ENCODE measurements around the gene ADORA3.

The ADORA3 gene

GRCh38 chr1:111507411-111508201, 4.2 kb upstream of the ADORA3 start:
- DNase-seq (ENCODE audit: low spot score) = peak; percentile 86

GRCh38 chr1:111506561-111506960, 3.1 kb upstream of the ADORA3 start:
- DNase-seq (ENCODE audit: low spot score) = no peak

DNA sequence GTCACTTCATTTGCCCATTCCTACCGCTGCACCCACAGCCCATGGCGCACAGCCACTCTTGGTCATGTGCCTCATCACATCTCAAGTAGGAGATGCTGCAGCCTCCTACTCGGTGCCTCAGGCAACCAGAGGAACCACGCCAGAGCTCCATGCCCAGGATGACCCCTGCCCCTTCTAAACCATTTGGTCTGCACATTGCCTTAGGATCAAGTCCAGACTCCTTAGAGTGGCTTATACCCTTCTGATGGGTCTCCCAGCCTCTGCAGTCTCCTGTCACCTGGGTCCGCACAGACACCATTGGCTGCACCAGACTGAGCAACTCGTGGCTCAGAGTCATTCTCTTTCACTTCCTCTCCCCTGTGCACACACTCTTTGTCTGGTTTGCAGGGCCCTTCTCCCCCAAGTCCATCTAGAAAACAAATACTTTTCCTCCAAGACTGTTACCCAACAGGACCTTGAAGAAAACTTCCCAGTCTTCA, 2.2 kb upstream of the ADORA3 start:
- peak; percentile 79 for DNase-seq (ENCODE audit: low spot score)

DNA sequence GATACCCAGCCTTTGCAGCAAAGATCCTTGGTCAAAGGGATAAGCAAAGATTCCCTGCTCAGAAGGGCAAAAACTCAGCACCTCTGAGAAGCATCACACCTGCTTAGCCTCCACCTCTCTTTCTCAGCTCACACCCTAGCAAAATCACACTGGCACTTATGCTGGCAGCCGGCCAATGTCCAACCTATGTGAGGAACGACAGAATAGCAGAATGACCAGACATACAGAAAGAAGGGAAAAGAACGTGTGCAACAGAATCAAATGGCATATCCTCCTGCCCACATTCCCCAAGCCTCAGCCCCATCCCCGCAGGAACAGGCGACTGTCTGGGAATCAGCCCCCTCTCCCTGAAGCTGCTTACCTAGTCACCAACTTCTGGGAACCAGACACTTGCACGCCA, 664 bp upstream of the ADORA3 start:
- DNase-seq (ENCODE audit: low spot score) = no peak

DNA sequence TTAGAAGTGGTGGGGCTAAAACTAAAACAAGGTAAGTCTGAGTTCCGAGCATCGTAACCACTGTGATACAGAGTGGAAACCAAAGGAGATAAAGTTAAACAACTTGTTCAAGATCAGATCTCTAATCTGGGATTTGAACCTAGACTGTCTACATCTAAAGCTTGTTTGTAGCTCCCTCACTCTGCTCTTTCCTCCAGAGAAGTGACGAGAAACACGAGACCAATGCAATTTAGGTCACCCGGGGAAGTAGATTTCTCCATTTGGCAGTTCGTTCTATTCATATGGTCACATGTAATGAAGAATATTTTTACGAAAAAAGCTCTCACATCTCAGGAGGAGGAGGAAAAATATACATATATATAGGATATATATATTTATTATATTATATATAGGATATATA, 1.8 kb downstream of the ADORA3 start:
- DNase-seq (ENCODE audit: low spot score) = no peak

GRCh38 chr1:111499026-111499785, 4.2 kb downstream of the ADORA3 start:
- DNase-seq (ENCODE audit: low spot score) = peak; percentile 91

GRCh38 chr1:111497592-111497991, 5.8 kb downstream of the ADORA3 start:
- no peak for DNase-seq (ENCODE audit: low spot score)

- DNase-seq (ENCODE audit: low spot score) = no peak
These were observed 7.0 kb downstream of the ADORA3 start for GRCh38 chr1:111496398-111496797.

- DNase-seq (ENCODE audit: low spot score) = no peak
These were observed 12.4 kb downstream of the ADORA3 start for GRCh38 chr1:111491070-111491469.

DNA sequence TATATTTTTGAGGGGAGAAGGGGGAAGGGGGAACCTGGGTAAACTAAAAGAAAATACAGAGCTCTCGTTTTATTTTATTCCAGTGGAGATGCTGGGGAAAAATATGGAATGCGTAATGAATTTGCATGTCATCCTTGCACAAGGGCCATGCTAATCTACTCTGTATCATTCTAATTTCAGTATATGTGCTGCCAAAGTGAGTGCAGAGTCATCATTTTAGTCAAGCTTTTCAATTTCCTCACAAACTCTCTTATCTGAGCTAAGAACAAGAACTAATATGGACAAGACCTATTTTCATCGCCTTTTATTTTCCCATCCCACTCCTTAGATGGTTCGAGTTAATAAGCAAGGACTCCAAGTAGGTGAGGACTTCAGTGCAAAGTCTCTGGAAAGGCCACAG, 13.2 kb downstream of the ADORA3 start:
- DNase-seq (ENCODE audit: low spot score) = no peak

- peak; percentile 84 for DNase-seq (ENCODE audit: low spot score)
These were observed 13.8 kb downstream of the ADORA3 start for GRCh38 chr1:111489604-111490003.

DNA sequence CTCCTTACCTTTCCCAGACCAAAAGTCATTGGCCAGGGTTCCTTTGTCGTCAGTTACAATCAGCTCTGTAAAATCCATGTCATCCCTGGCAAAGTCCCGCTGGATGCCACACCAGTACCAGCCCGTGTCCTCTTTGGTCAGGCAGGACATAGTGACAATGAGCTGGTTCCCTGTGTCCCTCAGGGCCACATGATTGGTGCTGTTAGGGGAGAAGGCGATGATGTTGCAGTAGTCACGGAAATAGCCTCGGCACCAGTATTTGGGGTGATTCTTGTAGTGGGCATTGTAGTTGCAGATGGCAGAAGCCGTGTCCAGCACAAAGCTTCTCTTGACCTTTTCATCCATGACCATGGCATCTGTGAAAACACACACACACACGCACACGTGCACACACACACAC, 14.8 kb downstream of the ADORA3 start:
- DNase-seq (ENCODE audit: low spot score) = no peak

DNA sequence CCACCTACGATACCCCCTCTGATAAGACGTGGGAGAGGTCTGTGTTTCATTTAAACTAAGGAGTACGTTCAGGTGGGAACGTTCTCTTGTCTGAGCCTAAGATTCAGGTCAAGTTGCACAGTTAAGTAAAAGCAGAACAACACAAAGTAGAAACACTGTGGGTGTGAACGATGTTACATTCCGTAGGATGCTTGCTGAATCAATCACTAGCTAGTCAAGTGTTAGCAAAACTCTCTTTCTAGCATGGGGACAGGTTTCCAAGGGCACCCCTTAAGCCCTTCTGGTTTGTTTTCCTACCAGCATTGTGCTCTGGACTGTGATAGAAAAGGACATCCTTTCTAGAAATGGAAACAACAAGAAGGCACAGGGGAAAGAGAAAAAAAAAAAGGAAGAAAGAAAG, 16.3 kb downstream of the ADORA3 start:
- no peak for DNase-seq (ENCODE audit: low spot score)

DNA sequence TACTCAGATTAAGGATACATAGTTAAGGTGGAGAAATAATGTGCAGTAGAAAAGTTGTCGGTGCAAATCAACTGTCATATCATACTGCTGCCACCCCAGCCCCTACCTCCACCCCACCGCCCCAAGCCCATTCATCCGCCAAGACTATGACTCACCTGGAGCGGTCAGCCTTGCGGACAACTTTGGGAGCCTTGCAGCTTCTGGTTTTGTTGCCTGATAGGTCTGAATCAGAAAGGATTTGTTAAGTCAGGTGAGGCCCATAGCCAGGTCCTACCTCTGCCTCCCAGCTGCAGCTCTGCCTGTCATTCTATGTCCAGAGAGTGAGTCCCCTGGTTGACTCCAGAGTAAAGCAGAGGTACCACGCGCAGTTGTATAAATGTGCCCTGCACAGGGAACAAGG, 17.0 kb downstream of the ADORA3 start:
- no peak for DNase-seq (ENCODE audit: low spot score)

GRCh38 chr1:111484391-111485026, 18.9 kb downstream of the ADORA3 start:
- no peak for DNase-seq (ENCODE audit: low spot score)

DNA sequence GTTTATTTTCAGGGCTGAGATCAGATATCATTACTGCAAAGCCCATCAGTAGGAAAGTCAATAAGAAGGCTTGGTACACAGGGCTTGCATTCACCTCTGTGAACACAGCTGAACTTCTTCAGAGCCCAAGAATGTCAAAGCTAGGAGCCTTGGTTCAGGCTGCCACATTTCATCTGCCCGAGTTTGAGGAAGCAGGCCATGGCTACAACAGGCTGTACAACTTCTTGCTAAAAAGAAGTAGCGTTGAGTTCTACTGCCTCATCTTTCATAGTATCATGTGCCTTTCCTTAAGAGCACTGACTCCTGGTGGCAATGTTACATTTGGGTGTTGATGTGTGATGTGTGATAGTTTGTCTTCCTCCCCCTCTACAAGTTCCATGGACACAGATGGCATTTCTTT, 19.6 kb downstream of the ADORA3 start:
- DNase-seq (ENCODE audit: low spot score) = no peak

DNA sequence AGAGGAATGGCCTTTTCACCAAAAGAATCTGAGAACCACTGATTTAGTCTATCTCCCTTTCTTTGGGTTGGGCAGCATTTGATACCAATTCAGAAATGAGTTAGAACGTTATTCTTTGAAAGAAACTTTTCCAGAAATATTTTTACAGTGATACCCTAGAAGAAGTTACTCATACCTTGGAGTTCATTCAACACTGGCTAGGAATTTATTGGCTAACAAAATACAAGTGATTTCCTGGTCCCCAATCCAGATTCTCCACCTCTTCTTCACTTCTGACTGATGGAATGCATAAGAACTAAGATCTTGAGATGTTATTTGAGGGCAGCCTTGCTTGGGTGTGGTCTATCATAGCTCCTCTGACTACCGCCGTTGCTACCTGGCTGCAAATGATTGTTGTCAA, 20.3 kb downstream of the ADORA3 start:
- DNase-seq (ENCODE audit: low spot score) = no peak

DNA sequence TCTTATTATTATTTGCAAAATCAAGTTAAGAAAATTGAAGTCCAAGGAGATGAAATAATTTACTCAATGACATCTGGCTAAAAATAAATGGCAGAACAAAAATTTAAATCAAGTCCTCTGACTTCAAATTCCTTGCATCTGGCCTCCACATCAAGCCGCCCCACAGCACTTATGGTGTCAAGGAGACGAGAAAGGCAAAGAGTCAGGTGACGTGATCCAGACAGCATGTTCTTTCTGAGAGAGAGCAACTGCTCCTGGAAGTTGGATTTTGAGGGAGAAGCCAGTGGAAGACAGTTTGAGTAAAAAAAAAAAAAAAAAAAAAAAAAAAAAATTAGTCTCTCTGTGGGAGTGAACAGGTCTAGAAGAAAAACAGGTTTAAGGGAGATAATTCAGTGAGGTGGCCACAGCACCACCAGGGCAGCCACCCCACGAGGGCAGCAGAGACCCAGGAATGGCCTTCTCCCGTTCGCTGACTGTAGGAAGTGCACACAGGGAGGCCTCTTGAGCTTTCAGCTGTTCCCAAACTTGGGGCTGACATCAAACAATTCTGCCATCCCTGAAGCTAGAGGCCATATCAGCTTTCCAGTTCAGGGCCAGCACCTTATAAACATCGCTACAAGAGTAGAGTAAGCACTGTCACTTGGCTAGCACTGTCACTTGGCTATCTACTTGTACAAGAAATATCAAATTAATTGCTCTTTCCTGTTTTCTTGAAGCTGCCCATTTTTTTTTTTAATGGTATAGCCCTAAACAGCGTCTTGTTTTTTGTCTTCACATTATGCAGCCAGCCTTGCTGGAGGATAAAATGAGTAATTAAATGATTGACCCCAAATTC, 21.8 kb downstream of the ADORA3 start:
- DNase-seq (ENCODE audit: low spot score) = peak; percentile 89

DNA sequence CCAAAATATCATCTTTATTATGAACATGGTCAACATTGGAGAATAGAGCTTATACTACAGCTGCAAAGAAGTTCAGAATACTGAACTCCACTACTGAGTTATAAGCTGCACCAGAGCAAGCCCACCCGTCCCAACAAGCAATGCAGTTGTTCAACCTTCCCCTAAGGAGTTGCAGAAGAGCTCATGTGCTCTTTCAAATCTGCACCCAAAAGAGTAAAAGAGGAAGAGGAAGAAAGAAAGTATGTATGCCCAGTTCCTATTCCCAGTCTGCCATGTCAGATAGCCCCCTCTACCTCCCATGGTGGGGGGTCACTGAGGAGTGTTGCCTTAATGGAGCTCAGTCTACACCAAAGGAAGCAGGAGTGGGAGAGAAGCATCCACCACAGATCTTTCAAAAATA, 22.8 kb downstream of the ADORA3 start:
- no peak for DNase-seq (ENCODE audit: low spot score)

GRCh38 chr1:111476761-111477309, 26.6 kb downstream of the ADORA3 start:
- DNase-seq (ENCODE audit: low spot score) = no peak

DNA sequence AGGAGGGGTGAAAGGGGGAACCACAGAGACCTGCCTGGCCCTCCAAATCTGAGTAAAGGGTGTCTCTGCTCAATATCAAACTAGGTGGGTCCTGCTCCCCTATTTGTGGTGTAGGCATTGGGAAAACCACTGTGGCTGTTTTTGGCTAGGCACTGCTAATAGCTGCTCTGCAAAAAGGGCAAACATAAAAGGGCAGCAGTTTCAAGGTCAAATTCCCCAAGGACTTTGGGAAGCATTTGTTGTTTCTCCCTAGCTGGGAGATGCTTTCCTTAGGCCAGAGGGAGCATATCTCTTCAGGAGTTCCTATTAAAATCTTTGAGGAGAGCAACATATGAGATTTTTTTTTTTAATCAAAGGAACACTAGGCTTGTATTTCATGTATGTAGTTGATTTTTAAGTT, 27.2 kb downstream of the ADORA3 start:
- no peak for DNase-seq (ENCODE audit: low spot score)

DNA sequence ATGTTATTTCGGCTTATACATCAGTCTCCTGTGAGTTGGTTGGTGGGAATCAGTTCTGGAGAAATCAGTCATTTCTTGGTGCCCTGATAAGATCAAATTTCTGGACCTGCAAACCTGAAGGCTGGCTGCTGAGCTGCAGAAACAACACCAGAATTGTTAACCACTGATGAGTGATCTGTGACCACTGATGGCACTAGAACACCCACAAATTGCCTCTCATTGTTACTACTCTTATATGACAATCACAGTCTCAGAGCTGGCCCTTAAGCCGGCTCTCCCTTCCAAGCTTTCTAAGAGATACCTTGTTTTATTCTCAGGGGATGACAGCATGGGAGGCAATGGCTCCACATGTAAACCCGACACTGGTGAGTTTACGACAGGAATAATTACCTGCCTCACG, 27.7 kb downstream of the ADORA3 start:
- no peak for DNase-seq (ENCODE audit: low spot score)

Data from pons (tissue), 1 donor.